SK-N-SH (cell line): ENCODE results near the gene ALOX5AP. TPM values are rescaled to one million over a fixed set of nuclear protein-coding genes. Genes with fewer than 3 reads are reported as not detected.

ENCODE experiments used
- CTCF ChIA-PET: fragments of 300-600, 350-600 bp; formaldehyde crosslinking; extraction: SDS; loops from one replicate; lab custom pipeline; 2021; lab: Yijun Ruan, JAX
- POLR2A ChIA-PET: fragments of 350-600 bp; sonication (Branson Sonifier 250); formaldehyde crosslinking; extraction: SDS; loops from one replicate; lab custom pipeline; 2020; ENCODE audit warnings: antibody characterized with exemption, inconsistent platforms; lab: Yijun Ruan, JAX
- DNase-seq: peaks from one replicate; pipeline ENCODE4 v3.0.0; 2012
- H2AFZ ChIP-seq: fragments of 200-600 bp; sonication (generic); 2 replicates; pipeline ENCODE4 v1.8.1; 2016; ENCODE audit warnings: antibody characterized with exemption, mild to moderate bottlenecking, low read depth
- H3F3A ChIP-seq: fragments of 200-600 bp; sonication (generic); replicated peaks from 2 replicates; pipeline ENCODE3; 2016; ENCODE audit warnings: antibody characterized with exemption, mild to moderate bottlenecking; ENCODE audit not compliant: insufficient read depth
- H3K27ac ChIP-seq, 2 experiments: fragments of 200-500 bp in 1 of 2; fragments of 200-600 bp in 1 of 2; sonication (Bioruptor generic) in 1 of 2; sonication (generic), shearing (Covaris generic) in 1 of 2; 2 replicates each; pipeline versions ENCODE4 v1.5.1 to v1.6.1; 2014 to 2016; ENCODE audit warnings: low read depth in 2 of 2, inconsistent platforms in 1 of 2, low read length in 1 of 2, mild to moderate bottlenecking in 1 of 2, mixed read lengths in 1 of 2
- H3K27me3 ChIP-seq: fragments of 200-600 bp; sonication (generic), shearing (Covaris generic); 2 replicates; pipeline ENCODE4 v1.6.1; 2016; ENCODE audit warnings: mixed run types; ENCODE audit not compliant: insufficient read depth
- H3K36me3 ChIP-seq, 2 experiments: fragments of 200-500 bp in 1 of 2; fragments of 200-600 bp in 1 of 2; sonication (Bioruptor generic) in 1 of 2; sonication (generic) in 1 of 2; replicated peaks in 1 of 2; 2 replicates each; pipeline versions ENCODE3 to v1.5.1; 2014 to 2016; ENCODE audit warnings: low read length in 1 of 2, mild to moderate bottlenecking in 1 of 2; ENCODE audit not compliant: insufficient read depth in 2 of 2, control insufficient read depth in 1 of 2
- H3K4me1 ChIP-seq, 2 experiments: fragments of 200-500 bp in 1 of 2; fragments of 200-600 bp in 1 of 2; sonication (Bioruptor generic) in 1 of 2; sonication (generic), shearing (Covaris generic) in 1 of 2; 2 replicates each; pipeline versions ENCODE4 v1.5.1 to v1.6.1; 2014 to 2016; ENCODE audit warnings: low read depth in 1 of 2, low read length in 1 of 2, mixed run types in 1 of 2; ENCODE audit not compliant: insufficient read depth in 2 of 2, control insufficient read depth in 1 of 2
- H3K4me2 ChIP-seq: fragments of 200-600 bp; sonication (generic), shearing (Covaris generic); 2 replicates; pipeline ENCODE4 v1.6.1; 2017; ENCODE audit warnings: mixed run types
- H3K4me3 ChIP-seq, 2 experiments: fragments of 200-500 bp in 1 of 2; fragments of 200-600 bp in 1 of 2; sonication (Bioruptor generic) in 1 of 2; sonication (generic), shearing (Covaris generic) in 1 of 2; 2 replicates each; pipeline versions ENCODE4 v1.5.1 to v1.8.1; 2014 to 2016; ENCODE audit warnings: low read depth in 2 of 2, inconsistent platforms in 1 of 2, low read length in 1 of 2, mild to moderate bottlenecking in 1 of 2, mixed read lengths in 1 of 2, moderate library complexity in 1 of 2
- H3K79me2 ChIP-seq: fragments of 200-600 bp; sonication (generic); 2 replicates; pipeline ENCODE4 v1.8.1; 2017; ENCODE audit warnings: mild to moderate bottlenecking; ENCODE audit not compliant: insufficient read depth
- H3K9ac ChIP-seq: fragments of 200-600 bp; sonication (generic); 2 replicates; pipeline ENCODE4 v1.6.1; 2017; ENCODE audit warnings: mixed run types
- H3K9me2 ChIP-seq: fragments of 200-600 bp; sonication (generic); 2 replicates; pipeline ENCODE4 v1.6.1; 2017; ENCODE audit warnings: mixed run types
- H3K9me3 ChIP-seq: fragments of 200-600 bp; sonication (generic); 2 replicates; pipeline ENCODE4 v1.6.1; 2017; ENCODE audit warnings: mixed run types, mild to moderate bottlenecking, moderate library complexity
- H4K20me1 ChIP-seq: fragments of 200-600 bp; sonication (generic); 2 replicates; pipeline ENCODE4 v1.6.1; 2017; ENCODE audit warnings: mild to moderate bottlenecking, mixed run types; ENCODE audit not compliant: insufficient read depth
- CHD2 ChIP-seq: fragments of 150-350 bp; IDR thresholded peaks from 2 replicates; pipeline ENCODE4 v1.6.1; 2018; ENCODE audit warnings: low read length; ENCODE audit not compliant: partially characterized antibody
- ELF1 ChIP-seq: IDR thresholded peaks from 2 replicates; pipeline ENCODE4 v1.4.0; 2012
- FOSL2 ChIP-seq: IDR thresholded peaks from 2 replicates; pipeline ENCODE4 v1.4.0; 2012; ENCODE audit warnings: low read depth, mild to moderate bottlenecking, moderate library complexity, borderline replicate concordance
- FOXM1 ChIP-seq: IDR thresholded peaks from 2 replicates; pipeline ENCODE4 v1.4.0; 2012; ENCODE audit warnings: low read depth, mild to moderate bottlenecking
- GATA2 ChIP-seq: sonication (generic); formaldehyde crosslinking; IDR thresholded peaks from 2 replicates; pipeline ENCODE4 v1.5.0; 2020; ENCODE audit warnings: mild to moderate bottlenecking, missing genetic modification reagents
- NFIC ChIP-seq: IDR thresholded peaks from 2 replicates; pipeline ENCODE4 v1.4.0; 2012; ENCODE audit warnings: borderline replicate concordance
- TAF1 ChIP-seq: IDR thresholded peaks from 2 replicates; pipeline ENCODE4 v1.6.1; 2012; ENCODE audit warnings: low read depth, mild to moderate bottlenecking, low read length, moderate library complexity, borderline replicate concordance
- TCF12 ChIP-seq: IDR thresholded peaks from 2 replicates; pipeline ENCODE4 v1.4.0; 2012
- WGBS: methylation state at CpG from one replicate; pipeline ENCODE4 v1.1.6; 2017; ENCODE audit warnings: low lambda C conversion rate; 5-methylcytosine and 5-hydroxymethylcytosine counted together
- polyA plus RNA-seq, 3 experiments: library from polyadenylated mRNA; depleted of rRNA; stranded (reverse); fragments of >200 nt; gene quantifications; 2 replicates each; pipeline ENCODE4 v1.2.3, GENCODE V29; 2012
- TF ChIP-seq, protein P1 (sequence below): IDR thresholded peaks from 2 replicates; pipeline ENCODE4 v1.4.0; 2012; ENCODE audit warnings: low read depth
- TF ChIP-seq, protein P2 (sequence below): IDR thresholded peaks from 2 replicates; pipeline ENCODE4 v1.4.0; 2012; ENCODE audit warnings: low read depth, borderline replicate concordance
- TF ChIP-seq, protein P3 (sequence below): fragments of 150-350 bp; IDR thresholded peaks from 2 replicates; pipeline ENCODE4 v1.6.1; 2017; ENCODE audit warnings: antibody characterized with exemption, low read length, low read depth, borderline replicate concordance
- TF ChIP-seq, protein P4 (sequence below): IDR thresholded peaks from 2 replicates; pipeline ENCODE4; 2012
- TF ChIP-seq, protein P5 (sequence below): fragments of 150-350 bp; IDR thresholded peaks from 2 replicates; pipeline ENCODE4 v1.6.1; 2016; ENCODE audit warnings: mild to moderate bottlenecking, low read depth, low read length

The ALOX5AP gene
- polyA plus RNA-seq, 1 of the 3 experiments (the other 2 are of a cell fraction), result 1.3 TPM

DNA sequence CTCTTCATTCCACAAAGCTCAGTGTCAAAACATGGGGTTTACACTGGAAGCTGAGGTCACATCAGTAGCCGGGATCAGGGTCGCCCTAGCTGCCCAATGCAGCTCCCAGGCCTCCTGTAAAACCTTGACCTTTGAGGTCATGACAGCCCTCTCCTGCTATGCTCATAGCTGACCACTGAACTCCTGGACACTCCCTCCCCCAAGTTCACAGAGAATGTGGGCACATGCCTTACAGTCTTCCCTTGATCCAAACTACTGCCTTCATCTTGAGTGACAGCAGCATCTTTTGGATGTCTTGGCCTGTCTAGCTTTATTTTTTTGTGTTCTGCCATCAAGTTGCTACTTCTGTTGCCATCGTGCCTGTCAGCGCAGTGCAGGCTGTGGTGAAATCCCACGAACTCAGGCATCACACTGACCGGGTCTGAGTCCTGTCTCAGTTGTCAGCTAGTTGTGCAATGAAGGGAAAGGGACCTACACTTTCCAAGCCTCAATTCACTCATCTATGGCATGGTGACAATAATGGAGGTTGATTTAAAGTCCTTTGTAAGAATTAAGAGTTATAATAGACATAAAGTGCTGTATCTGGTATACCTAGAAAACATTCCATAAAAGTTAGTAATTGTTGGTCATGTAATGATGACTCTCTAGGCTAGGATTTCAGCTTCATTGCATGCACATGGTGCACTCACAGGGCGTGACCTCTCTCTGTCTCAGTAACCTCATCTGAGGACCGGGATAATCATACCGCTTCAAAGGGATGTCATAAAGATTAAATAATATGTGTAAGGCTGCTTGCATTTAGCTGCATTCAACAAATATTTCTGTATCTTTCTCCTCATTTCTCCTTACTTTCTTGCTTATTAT, 16.4 kb upstream of the ALOX5AP start (continued):
- TF ChIP-seq NFIC (peak; percentile 34; the same call in 1 of the 2 replicates), FOXM1 (no peak), CHD2 (no peak), GATA2 (CRISPR knock-in tag) (no peak), TAF1 (no peak), ELF1 (no peak), TCF12 (peak; percentile 81), FOSL2 (peak; percentile 90; the same call in 1 of the 2 replicates)
- TF ChIP-seq, protein P1, sequence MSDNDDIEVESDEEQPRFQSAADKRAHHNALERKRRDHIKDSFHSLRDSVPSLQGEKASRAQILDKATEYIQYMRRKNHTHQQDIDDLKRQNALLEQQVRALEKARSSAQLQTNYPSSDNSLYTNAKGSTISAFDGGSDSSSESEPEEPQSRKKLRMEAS, result peak; percentile 85
- TF ChIP-seq, protein P2, sequence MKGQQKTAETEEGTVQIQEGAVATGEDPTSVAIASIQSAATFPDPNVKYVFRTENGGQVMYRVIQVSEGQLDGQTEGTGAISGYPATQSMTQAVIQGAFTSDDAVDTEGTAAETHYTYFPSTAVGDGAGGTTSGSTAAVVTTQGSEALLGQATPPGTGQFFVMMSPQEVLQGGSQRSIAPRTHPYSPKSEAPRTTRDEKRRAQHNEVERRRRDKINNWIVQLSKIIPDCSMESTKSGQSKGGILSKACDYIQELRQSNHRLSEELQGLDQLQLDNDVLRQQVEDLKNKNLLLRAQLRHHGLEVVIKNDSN, result no peak
- TF ChIP-seq, protein P3, sequence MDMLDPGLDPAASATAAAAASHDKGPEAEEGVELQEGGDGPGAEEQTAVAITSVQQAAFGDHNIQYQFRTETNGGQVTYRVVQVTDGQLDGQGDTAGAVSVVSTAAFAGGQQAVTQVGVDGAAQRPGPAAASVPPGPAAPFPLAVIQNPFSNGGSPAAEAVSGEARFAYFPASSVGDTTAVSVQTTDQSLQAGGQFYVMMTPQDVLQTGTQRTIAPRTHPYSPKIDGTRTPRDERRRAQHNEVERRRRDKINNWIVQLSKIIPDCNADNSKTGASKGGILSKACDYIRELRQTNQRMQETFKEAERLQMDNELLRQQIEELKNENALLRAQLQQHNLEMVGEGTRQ, result no peak

DNA sequence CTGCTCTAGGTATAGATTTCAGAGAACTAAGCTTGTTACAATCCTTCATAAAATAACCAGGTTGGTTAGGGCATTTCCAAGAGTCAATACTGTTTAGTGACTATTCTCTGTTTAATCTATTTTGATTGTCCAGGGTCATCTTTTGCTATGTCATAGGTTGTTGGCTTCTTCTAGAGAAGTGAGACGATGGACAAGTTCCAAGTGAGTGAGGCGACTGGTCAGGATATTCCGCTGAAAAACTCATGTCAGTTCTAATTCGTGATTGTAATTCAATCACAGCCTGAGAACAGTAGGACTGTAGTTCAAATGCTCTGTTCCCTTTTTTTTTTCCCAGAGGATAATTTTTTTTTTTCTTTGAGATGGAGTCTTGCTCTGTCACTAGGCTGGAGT, 15.8 kb upstream of the ALOX5AP start:
- peak overlapping the region in 1 of 2 experiments; percentile 73; a peak in 2 of 4 replicates for H3K27ac ChIP-seq
- H3K27me3 ChIP-seq, result no peaks in the 10 kb centered on the region
- H3K4me2 ChIP-seq, result peak overlapping the region; percentile 51; the same call in 1 of the 2 replicates
- WGBS, result 54% methylated on average over 4 of the region's 4 CpGs
- H3K9me3 ChIP-seq, result no peaks in the 10 kb centered on the region
- peak overlapping the region; percentile 43; the same call in 1 of the 2 replicates for H3K9ac ChIP-seq
- CTCF ChIA-PET, result interaction anchor here (0.9 to 1.4 kb wide), 3 partner anchors 8 to 1212 kb away, joined by 3 read pairs; no protein-coding TSS in a partner anchor
- H3F3A ChIP-seq, result peaks cover 10% of the 10 kb centered on the region
- no peaks in the 10 kb centered on the region for H4K20me1 ChIP-seq
- POLR2A ChIA-PET, result no interaction called here
- H3K79me2 ChIP-seq, result no peaks in the 10 kb centered on the region
- H3K4me3 ChIP-seq, result no peak overlapping the region
- no peak for DNase-seq
- H3K4me1 ChIP-seq, result peaks cover 0 to 14% of the 10 kb centered on the region in 2 experiments; a peak in 1 of 4 replicates
- no peaks in the 10 kb centered on the region for H3K9me2 ChIP-seq
- TF ChIP-seq, protein P4, sequence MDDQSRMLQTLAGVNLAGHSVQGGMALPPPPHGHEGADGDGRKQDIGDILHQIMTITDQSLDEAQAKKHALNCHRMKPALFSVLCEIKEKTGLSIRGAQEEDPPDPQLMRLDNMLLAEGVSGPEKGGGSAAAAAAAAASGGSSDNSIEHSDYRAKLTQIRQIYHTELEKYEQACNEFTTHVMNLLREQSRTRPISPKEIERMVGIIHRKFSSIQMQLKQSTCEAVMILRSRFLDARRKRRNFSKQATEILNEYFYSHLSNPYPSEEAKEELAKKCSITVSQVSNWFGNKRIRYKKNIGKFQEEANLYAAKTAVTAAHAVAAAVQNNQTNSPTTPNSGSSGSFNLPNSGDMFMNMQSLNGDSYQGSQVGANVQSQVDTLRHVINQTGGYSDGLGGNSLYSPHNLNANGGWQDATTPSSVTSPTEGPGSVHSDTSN, result 0 out of 2 replicates have a peak, but pooled peaks have one; percentile 10
- TF ChIP-seq, protein P5, sequence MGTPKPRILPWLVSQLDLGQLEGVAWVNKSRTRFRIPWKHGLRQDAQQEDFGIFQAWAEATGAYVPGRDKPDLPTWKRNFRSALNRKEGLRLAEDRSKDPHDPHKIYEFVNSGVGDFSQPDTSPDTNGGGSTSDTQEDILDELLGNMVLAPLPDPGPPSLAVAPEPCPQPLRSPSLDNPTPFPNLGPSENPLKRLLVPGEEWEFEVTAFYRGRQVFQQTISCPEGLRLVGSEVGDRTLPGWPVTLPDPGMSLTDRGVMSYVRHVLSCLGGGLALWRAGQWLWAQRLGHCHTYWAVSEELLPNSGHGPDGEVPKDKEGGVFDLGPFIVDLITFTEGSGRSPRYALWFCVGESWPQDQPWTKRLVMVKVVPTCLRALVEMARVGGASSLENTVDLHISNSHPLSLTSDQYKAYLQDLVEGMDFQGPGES, result no peak
- no peak overlapping the region for H2AFZ ChIP-seq
- no peaks in the 10 kb centered on the region for H3K36me3 ChIP-seq
